Measurements from ENCODE around the gene CGB7.

DNA sequence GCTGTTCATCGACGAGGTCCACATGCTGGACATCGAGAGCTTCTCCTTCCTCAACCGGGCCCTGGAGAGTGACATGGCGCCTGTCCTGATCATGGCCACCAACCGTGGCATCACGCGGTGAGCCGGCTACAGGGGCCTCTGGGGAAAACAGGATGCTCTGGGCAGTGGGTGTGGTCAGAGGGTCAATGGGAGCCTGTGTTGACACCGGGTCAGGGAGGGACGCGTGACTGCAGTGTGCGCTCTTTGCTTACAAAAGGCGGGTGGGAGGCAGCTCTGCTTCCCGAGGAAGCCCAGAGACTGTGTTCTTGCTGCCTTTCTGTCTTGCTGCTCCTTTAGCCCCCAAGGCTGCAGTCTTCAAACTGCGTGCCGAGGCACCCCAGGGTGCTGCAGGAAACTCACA lies 46.4 kb downstream of the CGB7 start:
- TF ChIP-seq, protein P1, sequence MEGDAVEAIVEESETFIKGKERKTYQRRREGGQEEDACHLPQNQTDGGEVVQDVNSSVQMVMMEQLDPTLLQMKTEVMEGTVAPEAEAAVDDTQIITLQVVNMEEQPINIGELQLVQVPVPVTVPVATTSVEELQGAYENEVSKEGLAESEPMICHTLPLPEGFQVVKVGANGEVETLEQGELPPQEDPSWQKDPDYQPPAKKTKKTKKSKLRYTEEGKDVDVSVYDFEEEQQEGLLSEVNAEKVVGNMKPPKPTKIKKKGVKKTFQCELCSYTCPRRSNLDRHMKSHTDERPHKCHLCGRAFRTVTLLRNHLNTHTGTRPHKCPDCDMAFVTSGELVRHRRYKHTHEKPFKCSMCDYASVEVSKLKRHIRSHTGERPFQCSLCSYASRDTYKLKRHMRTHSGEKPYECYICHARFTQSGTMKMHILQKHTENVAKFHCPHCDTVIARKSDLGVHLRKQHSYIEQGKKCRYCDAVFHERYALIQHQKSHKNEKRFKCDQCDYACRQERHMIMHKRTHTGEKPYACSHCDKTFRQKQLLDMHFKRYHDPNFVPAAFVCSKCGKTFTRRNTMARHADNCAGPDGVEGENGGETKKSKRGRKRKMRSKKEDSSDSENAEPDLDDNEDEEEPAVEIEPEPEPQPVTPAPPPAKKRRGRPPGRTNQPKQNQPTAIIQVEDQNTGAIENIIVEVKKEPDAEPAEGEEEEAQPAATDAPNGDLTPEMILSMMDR (IDR thresholded peaks at IDR 0.05): no peak
- TF ChIP-seq POLR2A (IDR thresholded peaks at IDR 0.05): no peak
